ENCODE data around the gene SLC6A17. TPM values are rescaled to one million over a fixed set of nuclear protein-coding genes. Genes with fewer than 3 reads are reported as not detected.

Gene SLC6A17
- total and polyA plus RNA-seq, 5 experiments from 2014 or later = not detected

- H3K4me1 Mint-ChIP-seq = peaks cover 0 to 7% (median 3%) of the 10 kb centered on the region in 4 donors
- POLR2A ChIA-PET = interaction anchor here (0.5 kb wide), 1 partner anchor 1701 kb away, joined by 3 read pairs; no protein-coding TSS in a partner anchor
These were observed 14.5 kb downstream of the SLC6A17 start for GRCh38 chr1:110164725-110165350.

GRCh38 chr1:110165761-110166231 is 15.5 kb downstream of the SLC6A17 start:
- Mint-ChIP-seq H3K4me3 (no peak overlapping the region), H3K27ac (no peak overlapping the region), H3K4me1 (peaks cover 0 to under 1% (median 0%) of the 10 kb centered on the region in 4 donors), H3K27me3 (peaks cover 0 to 17% (median 2%) of the 10 kb centered on the region in 5 donors), H3K9me3 (peaks cover 0 to 8% (median 0%) of the 10 kb centered on the region in 9 donors), H3K36me3 (peaks cover 0 to under 1% (median 0%) of the 10 kb centered on the region in 3 donors)
- ATAC-seq (no peak), DNase-seq (peak in 1 of 10 donors; percentile 16)
- POLR2A ChIA-PET = interaction anchor here (0.7 kb wide), 1 partner anchor 330 kb away, joined by 4 read pairs; no protein-coding TSS in a partner anchor

More at GRCh38 chr1:110164725-110165350, 14.5 kb downstream of the SLC6A17 start:
- H3K36me3 Mint-ChIP-seq = peaks cover 0 to 3% (median 0%) of the 10 kb centered on the region in 3 donors
- peaks cover 0 to 15% (median 0%) of the 10 kb centered on the region in 9 donors for H3K9me3 Mint-ChIP-seq
- H3K4me3 Mint-ChIP-seq = no peak overlapping the region
- ATAC-seq (no peak), DNase-seq (peak in 1 of 10 donors; percentile 15)
- peaks cover 0 to 13% (median 7%) of the 10 kb centered on the region in 5 donors for H3K27me3 Mint-ChIP-seq
- no peak overlapping the region for H3K27ac Mint-ChIP-seq

GRCh38 chr1:110166861-110167260 is 16.6 kb downstream of the SLC6A17 start:
- peaks cover 0 to 2% (median 0%) of the 10 kb centered on the region in 9 donors for H3K9me3 Mint-ChIP-seq
- POLR2A ChIA-PET = no interaction called here
- peaks cover 2 to 20% (median 3%) of the 10 kb centered on the region in 5 donors for H3K27me3 Mint-ChIP-seq
- no peak overlapping the region for H3K27ac Mint-ChIP-seq
- H3K4me1 Mint-ChIP-seq = no peaks in the 10 kb centered on the region
- ATAC-seq (no peak), DNase-seq (no peak)
- H3K36me3 Mint-ChIP-seq = no peaks in the 10 kb centered on the region
- no peak overlapping the region for H3K4me3 Mint-ChIP-seq

GRCh38 chr1:110170766-110171733 is 20.8 kb downstream of the SLC6A17 start:
- no peak for ATAC-seq
- peak in 1 of 10 donors; percentile 43 for DNase-seq
- H3K27me3 Mint-ChIP-seq = peaks cover 2 to 20% (median 13%) of the 10 kb centered on the region in 5 donors
- peak overlapping the region in 1 of 10 donors; percentile 29 for H3K27ac Mint-ChIP-seq
- no peak overlapping the region for H3K4me3 Mint-ChIP-seq
- H3K9me3 Mint-ChIP-seq = no peaks in the 10 kb centered on the region
- H3K36me3 Mint-ChIP-seq = no peaks in the 10 kb centered on the region
- no peaks in the 10 kb centered on the region for H3K4me1 Mint-ChIP-seq
- POLR2A ChIA-PET = no interaction called here

GRCh38 chr1:110172001-110172400 is 21.7 kb downstream of the SLC6A17 start:
- H3K4me1 Mint-ChIP-seq = no peaks in the 10 kb centered on the region
- no peaks in the 10 kb centered on the region for H3K36me3 Mint-ChIP-seq
- no peak overlapping the region for H3K4me3 Mint-ChIP-seq
- no peak overlapping the region for H3K27ac Mint-ChIP-seq
- H3K27me3 Mint-ChIP-seq = peaks cover 2 to 24% (median 17%) of the 10 kb centered on the region in 5 donors
- no peaks in the 10 kb centered on the region for H3K9me3 Mint-ChIP-seq
- POLR2A ChIA-PET = no interaction called here
- DNase-seq (peak in 1 of 10 donors; percentile 52), ATAC-seq (no peak)

- POLR2A ChIA-PET = no interaction called here
- Mint-ChIP-seq H3K27ac (no peak overlapping the region), H3K9me3 (peaks cover 0 to 3% (median 0%) of the 10 kb centered on the region in 9 donors), H3K36me3 (no peaks in the 10 kb centered on the region), H3K4me3 (no peak overlapping the region), H3K4me1 (no peaks in the 10 kb centered on the region), H3K27me3 (peaks cover 2 to 24% (median 17%) of the 10 kb centered on the region in 5 donors)
- peak in 1 of 10 donors; percentile 14 for DNase-seq
- no peak for ATAC-seq
These were observed 23.3 kb downstream of the SLC6A17 start for GRCh38 chr1:110173466-110174105.

- POLR2A ChIA-PET = no interaction called here
- Mint-ChIP-seq H3K9me3 (peaks cover 0 to 7% (median 4%) of the 10 kb centered on the region in 9 donors), H3K4me3 (no peak overlapping the region), H3K27ac (no peak overlapping the region), H3K36me3 (no peaks in the 10 kb centered on the region), H3K4me1 (no peaks in the 10 kb centered on the region), H3K27me3 (peaks cover 6 to 24% (median 17%) of the 10 kb centered on the region in 5 donors)
- DNase-seq = peak in 1 of 10 donors; percentile 7
- no peak for ATAC-seq
These were observed 24.7 kb downstream of the SLC6A17 start for GRCh38 chr1:110174961-110175360.

- Mint-ChIP-seq H3K4me3 (no peak overlapping the region), H3K27me3 (peaks cover 6 to 23% (median 15%) of the 10 kb centered on the region in 5 donors), H3K36me3 (no peaks in the 10 kb centered on the region), H3K27ac (peak overlapping the region in 1 of 10 donors; percentile 30), H3K4me1 (no peaks in the 10 kb centered on the region), H3K9me3 (peaks cover 0 to 7% (median 4%) of the 10 kb centered on the region in 9 donors)
- DNase-seq (peak in 1 of 10 donors; percentile 45), ATAC-seq (no peak)
- POLR2A ChIA-PET = no interaction called here
These were observed 26.1 kb downstream of the SLC6A17 start for GRCh38 chr1:110176299-110176956.

GRCh38 chr1:110177775-110178174 is 27.5 kb downstream of the SLC6A17 start:
- H3K36me3 Mint-ChIP-seq = no peaks in the 10 kb centered on the region
- DNase-seq (no peak), ATAC-seq (no peak)
- POLR2A ChIA-PET = no interaction called here
- no peak overlapping the region for H3K4me3 Mint-ChIP-seq
- H3K27me3 Mint-ChIP-seq = peaks cover 4 to 17% (median 12%) of the 10 kb centered on the region in 5 donors
- H3K27ac Mint-ChIP-seq = no peak overlapping the region
- peaks cover 0 to 7% (median 4%) of the 10 kb centered on the region in 9 donors for H3K9me3 Mint-ChIP-seq
- H3K4me1 Mint-ChIP-seq = no peaks in the 10 kb centered on the region

GRCh38 chr1:110183642-110184167 is 33.4 kb downstream of the SLC6A17 start:
- ATAC-seq (no peak), DNase-seq (no peak)
- Mint-ChIP-seq H3K36me3 (no peaks in the 10 kb centered on the region), H3K4me3 (no peak overlapping the region), H3K27me3 (peaks cover under 1 to 16% (median 9%) of the 10 kb centered on the region in 5 donors), H3K27ac (no peak overlapping the region), H3K4me1 (no peaks in the 10 kb centered on the region), H3K9me3 (peaks cover 0 to 3% (median under 1%) of the 10 kb centered on the region in 9 donors)
- POLR2A ChIA-PET = no interaction called here

- no peaks in the 10 kb centered on the region for H3K9me3 Mint-ChIP-seq
- no peak overlapping the region for H3K4me3 Mint-ChIP-seq
- H3K27me3 Mint-ChIP-seq = peaks cover 7 to 16% (median 11%) of the 10 kb centered on the region in 5 donors
- ATAC-seq = no peak
- peak overlapping the region in 1 of 10 donors; percentile 17 for H3K27ac Mint-ChIP-seq
- POLR2A ChIA-PET = no interaction called here
- no peak for DNase-seq
- H3K4me1 Mint-ChIP-seq = peaks cover 0 to 4% (median 0%) of the 10 kb centered on the region in 4 donors
- no peaks in the 10 kb centered on the region for H3K36me3 Mint-ChIP-seq
These were observed 34.2 kb downstream of the SLC6A17 start for GRCh38 chr1:110184446-110184845.
